ENCODE measurements around the gene GSAP. TPM values are rescaled to one million over a fixed set of nuclear protein-coding genes. Genes with fewer than 3 reads are reported as not detected.

Gene GSAP
- total RNA-seq, 4 donors from 2014 or later: 14.3 to 25.5 (median 22.0) TPM

DNA sequence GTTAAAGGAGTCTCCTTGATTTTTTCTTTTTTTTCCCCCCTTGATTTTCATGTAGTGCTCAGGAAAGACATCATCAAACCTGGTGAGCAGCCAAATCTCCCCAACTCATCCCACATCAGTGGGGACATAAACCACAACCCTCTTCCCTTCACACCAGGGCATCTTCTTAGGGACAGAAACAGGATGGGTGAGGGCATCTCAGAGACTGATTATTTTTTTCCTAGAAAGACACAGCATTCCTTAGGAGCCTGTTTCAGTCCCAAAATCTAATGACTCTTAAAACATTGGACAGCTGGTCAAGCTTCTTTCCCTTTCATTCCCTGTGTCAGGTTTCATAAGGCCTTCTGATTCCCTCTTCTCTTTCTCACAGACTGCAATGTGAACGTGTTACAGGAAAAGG, 31.5 kb upstream of the GSAP start:
- Histone ChIP-seq H3K9me3 (no peaks in the 10 kb centered on the region), H3K36me3 (no peaks in the 10 kb centered on the region), H3K4me3 (no peak overlapping the region), H3K4me1 (peaks cover 0 to 5% (median 0%) of the 10 kb centered on the region in 4 donors), H3K27me3 (no peaks in the 10 kb centered on the region), H3K27ac (no peak overlapping the region)
- DNase-seq (ENCODE audit: low spot score in 2 of 2): no peak
- no peak for TF ChIP-seq POLR2A (IDR thresholded peaks at IDR 0.05)
- TF ChIP-seq, protein P1, sequence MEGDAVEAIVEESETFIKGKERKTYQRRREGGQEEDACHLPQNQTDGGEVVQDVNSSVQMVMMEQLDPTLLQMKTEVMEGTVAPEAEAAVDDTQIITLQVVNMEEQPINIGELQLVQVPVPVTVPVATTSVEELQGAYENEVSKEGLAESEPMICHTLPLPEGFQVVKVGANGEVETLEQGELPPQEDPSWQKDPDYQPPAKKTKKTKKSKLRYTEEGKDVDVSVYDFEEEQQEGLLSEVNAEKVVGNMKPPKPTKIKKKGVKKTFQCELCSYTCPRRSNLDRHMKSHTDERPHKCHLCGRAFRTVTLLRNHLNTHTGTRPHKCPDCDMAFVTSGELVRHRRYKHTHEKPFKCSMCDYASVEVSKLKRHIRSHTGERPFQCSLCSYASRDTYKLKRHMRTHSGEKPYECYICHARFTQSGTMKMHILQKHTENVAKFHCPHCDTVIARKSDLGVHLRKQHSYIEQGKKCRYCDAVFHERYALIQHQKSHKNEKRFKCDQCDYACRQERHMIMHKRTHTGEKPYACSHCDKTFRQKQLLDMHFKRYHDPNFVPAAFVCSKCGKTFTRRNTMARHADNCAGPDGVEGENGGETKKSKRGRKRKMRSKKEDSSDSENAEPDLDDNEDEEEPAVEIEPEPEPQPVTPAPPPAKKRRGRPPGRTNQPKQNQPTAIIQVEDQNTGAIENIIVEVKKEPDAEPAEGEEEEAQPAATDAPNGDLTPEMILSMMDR (IDR thresholded peaks at IDR 0.05): no peak
- no peak for TF ChIP-seq EP300 (IDR thresholded peaks at IDR 0.05)
- WGBS, 2 donors: 57 to 66% methylated on average over 1 of the region's 1 CpG

DNA sequence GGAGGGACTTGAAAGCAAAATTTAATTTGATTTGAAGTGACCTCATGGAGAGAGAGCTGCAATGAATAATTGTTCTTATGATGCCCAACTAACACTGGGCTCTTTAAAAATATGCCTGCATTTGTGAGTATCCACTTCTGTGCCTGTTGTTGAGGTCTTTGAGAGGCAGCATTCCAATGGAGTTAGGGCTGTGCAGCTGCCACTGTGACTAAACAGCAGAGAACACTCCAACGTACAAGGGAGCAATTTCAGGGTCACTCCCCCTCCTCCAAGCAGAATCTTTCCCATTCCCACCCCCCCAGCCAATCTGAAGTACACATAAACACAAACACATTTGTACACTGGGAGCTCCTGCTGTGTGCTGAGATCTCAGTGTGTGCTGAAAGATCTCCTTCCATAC, 28.0 kb upstream of the GSAP start:
- TF ChIP-seq, protein P1 (IDR thresholded peaks at IDR 0.05): no peak
- TF ChIP-seq EP300 (IDR thresholded peaks at IDR 0.05) (no peak), POLR2A (IDR thresholded peaks at IDR 0.05) (no peak)
- H3K4me3 ChIP-seq: no peak overlapping the region
- H3K27ac ChIP-seq: peak overlapping the region in 2 of 4 donors; percentile 56 to 72
- 18 to 21% methylated on average over 1 of the region's 1 CpG for WGBS, 2 donors
- H3K36me3 ChIP-seq: no peaks in the 10 kb centered on the region
- H3K27me3 ChIP-seq: no peaks in the 10 kb centered on the region
- no peaks in the 10 kb centered on the region for H3K9me3 ChIP-seq
- peaks cover 0 to 8% (median 4%) of the 10 kb centered on the region in 4 donors for H3K4me1 ChIP-seq
- no peak for DNase-seq (ENCODE audit: low spot score in 2 of 2)

DNA sequence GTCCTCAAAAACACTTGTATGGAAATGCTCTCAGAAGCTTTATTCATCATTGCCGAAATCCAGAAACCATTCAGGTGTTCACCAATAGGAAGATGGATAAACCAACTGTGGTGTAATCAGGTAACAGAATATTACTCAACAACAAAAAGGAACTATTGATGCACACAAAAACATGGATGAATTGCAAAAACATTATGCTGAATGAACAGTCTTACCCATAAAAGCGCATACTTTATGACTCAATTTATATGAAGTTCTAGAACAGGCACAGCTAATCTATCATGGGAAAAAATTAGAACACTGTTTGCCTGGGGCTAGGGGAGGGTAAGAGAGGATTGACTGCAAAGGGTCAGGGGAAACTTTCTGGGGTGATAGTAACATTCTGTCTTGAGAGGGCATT, 26.9 kb upstream of the GSAP start:
- Histone ChIP-seq H3K4me3 (no peak overlapping the region), H3K9me3 (no peaks in the 10 kb centered on the region), H3K4me1 (peaks cover 0 to 10% (median 4%) of the 10 kb centered on the region in 4 donors), H3K36me3 (no peaks in the 10 kb centered on the region), H3K27me3 (no peaks in the 10 kb centered on the region), H3K27ac (peak overlapping the region in 1 of 4 donors; percentile 72)
- 87 to 91% methylated on average over 2 of the region's 2 CpGs for WGBS, 2 donors
- DNase-seq (ENCODE audit: low spot score in 2 of 2): no peak
- TF ChIP-seq POLR2A (IDR thresholded peaks at IDR 0.05) (no peak), EP300 (IDR thresholded peaks at IDR 0.05) (no peak)
- TF ChIP-seq, protein P1 (IDR thresholded peaks at IDR 0.05): no peak

DNA sequence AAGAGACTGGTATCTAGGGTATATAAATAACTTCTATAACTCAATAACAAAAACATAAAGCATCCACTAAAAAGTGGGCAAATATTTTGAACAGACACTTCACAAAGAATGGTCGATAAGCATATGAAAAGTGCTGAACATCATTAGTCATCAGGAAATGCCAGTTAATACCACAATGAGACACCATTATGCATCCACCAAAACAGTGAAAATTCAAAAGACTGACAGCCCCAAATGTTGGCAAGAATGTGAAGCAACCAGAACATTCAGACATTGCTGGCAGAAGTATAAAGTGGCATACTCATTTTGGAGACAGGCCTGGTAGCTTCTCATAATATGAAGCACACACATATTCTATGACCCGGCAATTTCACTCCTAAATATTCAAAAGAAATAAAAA, 26.5 kb upstream of the GSAP start:
- WGBS, 2 donors: 36 to 60% methylated on average over 2 of the region's 2 CpGs
- no peak overlapping the region for H3K4me3 ChIP-seq
- peak overlapping the region in 1 of 4 donors; percentile 72 for H3K27ac ChIP-seq
- TF ChIP-seq, protein P1 (IDR thresholded peaks at IDR 0.05): no peak
- TF ChIP-seq EP300 (IDR thresholded peaks at IDR 0.05): no peak
- TF ChIP-seq POLR2A (IDR thresholded peaks at IDR 0.05): no peak
- peaks cover 0 to 10% (median 4%) of the 10 kb centered on the region in 4 donors for H3K4me1 ChIP-seq
- no peaks in the 10 kb centered on the region for H3K9me3 ChIP-seq
- DNase-seq (ENCODE audit: low spot score in 2 of 2): no peak
- no peaks in the 10 kb centered on the region for H3K36me3 ChIP-seq
- no peaks in the 10 kb centered on the region for H3K27me3 ChIP-seq

DNA sequence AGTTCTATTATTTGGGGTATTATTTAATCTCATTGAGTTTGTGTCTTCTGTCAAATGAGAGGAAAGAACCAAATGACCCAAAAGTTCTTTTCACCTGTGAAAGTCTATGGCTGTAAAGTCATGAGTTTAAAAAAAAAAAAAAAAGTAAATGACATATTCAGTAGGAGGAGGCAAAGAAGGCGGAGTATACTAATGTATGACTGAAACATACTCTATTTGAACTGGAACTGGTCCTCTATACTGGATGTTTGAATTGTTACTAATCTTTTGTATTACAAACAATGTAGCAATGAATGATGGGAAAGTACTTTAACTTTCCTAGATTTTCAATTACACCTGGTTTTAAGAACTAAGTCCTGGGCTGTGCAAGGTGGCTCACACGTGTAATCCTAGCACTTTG, 24.9 kb upstream of the GSAP start:
- H3K9me3 ChIP-seq: no peaks in the 10 kb centered on the region
- H3K27ac ChIP-seq: no peak overlapping the region
- DNase-seq (ENCODE audit: low spot score in 2 of 2): no peak
- no peaks in the 10 kb centered on the region for H3K27me3 ChIP-seq
- TF ChIP-seq, protein P1 (IDR thresholded peaks at IDR 0.05): no peak
- TF ChIP-seq POLR2A (IDR thresholded peaks at IDR 0.05) (no peak), EP300 (IDR thresholded peaks at IDR 0.05) (no peak)
- peaks cover 0 to 10% (median 4%) of the 10 kb centered on the region in 4 donors for H3K4me1 ChIP-seq
- H3K36me3 ChIP-seq: no peaks in the 10 kb centered on the region
- WGBS, 2 donors: 88 to 94% methylated on average over 2 of the region's 2 CpGs
- H3K4me3 ChIP-seq: no peak overlapping the region
